Activated CD8-positive, alpha-beta memory T cell treated with anti-CD3 and anti-CD28 coated beads, Interleukin-2, amount 50 U/mL, for 1 hour (primary cell): ENCODE data around the gene ST3GAL6.

Experiments
- DNase-seq: peaks from one replicate; pipeline ENCODE4 v3.0.0-alpha.2; 2020; ENCODE audit errors: extremely low read depth

Gene ST3GAL6

GRCh38 chr3:98777286-98777685 is 14.1 kb downstream of the ST3GAL6 start:
- no peak for DNase-seq

- DNase-seq, result no peak
Measured at GRCh38 chr3:98777801-98778220, 14.7 kb downstream of the ST3GAL6 start.

DNA sequence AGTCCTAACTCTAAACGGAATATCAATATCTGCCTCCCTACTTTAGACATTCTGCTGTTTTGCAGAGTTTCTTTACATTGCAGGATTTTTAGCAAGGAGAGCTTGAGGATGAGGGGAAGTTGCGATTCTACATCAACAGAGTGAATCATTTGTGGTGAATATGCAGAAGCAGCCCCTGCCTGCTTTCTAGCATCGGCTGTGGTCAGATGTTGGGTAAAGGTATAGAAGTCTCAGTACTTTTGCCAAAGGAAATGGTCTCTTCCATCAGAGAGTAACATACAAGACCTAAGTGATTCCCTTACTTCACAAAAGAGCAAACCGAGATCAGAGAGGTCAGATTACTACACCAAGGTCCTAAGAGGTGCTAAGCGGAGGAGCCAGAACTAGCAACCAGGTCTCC is 15.2 kb downstream of the ST3GAL6 start:
- no peak for DNase-seq

DNA sequence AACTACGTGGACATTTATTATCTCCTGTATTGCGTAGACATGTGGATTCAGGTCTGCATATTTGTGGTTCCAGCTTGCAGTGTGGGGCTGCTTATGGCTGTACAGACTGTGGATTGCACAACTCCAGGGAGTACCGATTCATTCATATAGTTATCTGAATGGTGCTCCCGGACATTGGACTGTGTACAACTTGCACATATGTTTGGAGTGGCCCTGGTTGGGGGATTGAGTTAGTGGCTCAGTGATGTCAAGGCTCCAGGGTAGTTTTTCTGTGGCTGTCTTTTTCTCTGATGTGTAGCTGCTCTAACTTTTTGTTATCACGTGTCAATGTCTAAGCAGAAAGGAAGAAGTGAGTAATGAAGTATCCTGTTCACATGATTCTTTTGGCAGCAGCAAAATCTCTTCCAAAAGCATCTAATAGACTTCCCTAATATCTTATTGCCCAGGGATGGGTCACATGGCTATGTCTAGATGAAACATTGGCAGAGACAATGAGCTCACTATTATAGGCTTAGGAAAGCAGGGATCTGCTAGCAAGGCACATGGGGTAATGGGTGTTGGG is 15.8 kb downstream of the ST3GAL6 start:
- no peak for DNase-seq

- DNase-seq, result no peak
Measured at GRCh38 chr3:98779541-98780335, 16.6 kb downstream of the ST3GAL6 start.

GRCh38 chr3:98780343-98780742 is 17.2 kb downstream of the ST3GAL6 start:
- no peak for DNase-seq

DNA sequence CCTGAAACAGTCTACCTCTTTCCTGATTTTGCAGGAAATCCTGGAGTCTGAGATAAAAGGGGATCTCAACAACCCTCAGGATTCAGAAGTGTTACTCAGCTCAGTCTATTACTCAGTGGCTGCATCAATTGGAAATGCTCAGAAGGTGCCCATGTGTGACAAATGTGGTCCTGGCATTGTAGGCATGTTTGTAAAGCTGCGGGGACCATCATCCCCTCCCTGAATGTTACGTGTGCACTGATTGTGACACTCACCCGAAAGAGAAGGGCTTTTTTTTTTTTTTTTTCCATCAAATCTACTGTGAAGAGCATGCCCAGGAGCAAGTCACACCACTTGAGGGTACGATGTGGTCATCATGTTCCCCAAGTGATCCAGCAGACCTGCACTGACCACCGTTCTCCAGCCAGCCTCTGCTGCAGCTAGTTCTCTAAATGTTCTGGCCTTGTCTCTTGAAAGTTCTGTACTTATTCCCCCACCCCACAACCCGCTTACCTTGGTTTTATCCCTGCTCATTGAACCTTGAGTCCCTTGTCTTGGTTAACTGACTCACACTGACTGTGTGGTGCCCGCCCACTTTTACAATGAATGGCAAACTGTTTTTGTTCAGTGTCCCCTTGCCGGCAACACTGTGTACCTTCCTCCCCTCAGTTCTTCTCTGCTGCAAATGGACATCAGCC is 19.8 kb downstream of the ST3GAL6 start:
- DNase-seq, result no peak

DNA sequence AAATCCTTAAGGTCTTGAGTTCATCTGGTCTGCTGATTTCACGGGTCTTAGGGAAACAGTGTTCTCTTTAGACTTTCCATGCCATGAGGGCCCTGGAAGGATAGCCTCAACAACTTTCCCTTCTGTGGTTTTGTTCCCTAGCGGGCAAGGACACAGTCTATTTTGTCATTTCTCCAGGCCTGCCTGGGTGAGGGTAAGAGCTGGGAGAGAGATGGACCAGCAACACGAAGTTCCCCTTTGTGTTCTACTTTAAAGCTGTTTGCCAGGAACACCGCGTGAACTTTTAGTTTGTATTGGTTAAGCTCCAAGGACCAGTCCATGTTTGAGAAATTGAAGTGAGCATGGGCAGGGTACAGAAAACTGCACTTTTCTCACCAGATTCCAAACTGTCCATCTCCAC is 20.9 kb downstream of the ST3GAL6 start:
- no peak for DNase-seq

DNA sequence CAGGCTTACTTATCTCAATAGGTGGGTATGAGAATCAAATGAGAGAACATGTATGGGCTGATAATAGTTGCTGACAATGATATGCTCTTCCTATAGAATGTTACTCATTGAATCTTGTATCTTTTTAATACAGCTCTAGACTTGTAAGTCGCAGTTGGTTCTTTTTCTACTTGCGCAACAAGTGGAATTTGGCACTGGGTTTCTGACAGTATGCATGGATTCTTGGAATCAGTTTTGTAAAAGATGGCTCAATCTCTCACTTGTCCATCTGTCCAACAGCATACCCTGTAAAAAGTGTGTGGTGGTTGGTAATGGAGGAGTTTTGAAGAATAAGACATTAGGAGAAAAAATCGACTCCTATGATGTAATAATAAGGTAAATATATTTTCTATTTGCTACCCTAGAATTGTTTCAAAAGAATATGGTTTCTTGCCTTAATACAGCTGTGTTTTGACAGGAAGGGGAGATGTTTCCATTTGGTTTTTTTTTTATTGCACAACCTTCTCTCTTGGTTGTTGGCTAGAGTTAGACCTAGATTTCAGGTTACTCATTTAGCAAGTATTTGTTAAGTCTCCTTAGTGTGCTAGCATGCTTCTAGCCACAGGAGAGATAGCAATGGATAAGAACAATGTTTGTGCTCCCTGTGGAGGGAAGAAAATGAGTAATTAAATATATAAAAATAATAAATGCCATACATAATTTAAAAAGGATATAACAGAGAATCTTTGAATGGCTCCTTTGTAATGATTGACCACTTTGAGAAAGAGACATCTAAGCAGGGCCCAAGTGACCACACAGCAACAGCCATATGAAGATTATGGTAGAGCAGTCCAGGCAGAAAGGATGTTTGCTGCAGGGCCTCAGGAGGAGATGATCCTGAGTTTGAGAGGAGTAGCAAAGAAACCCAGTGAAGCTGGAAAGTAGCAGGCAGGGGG is 21.8 kb downstream of the ST3GAL6 start:
- DNase-seq, result no peak

DNA sequence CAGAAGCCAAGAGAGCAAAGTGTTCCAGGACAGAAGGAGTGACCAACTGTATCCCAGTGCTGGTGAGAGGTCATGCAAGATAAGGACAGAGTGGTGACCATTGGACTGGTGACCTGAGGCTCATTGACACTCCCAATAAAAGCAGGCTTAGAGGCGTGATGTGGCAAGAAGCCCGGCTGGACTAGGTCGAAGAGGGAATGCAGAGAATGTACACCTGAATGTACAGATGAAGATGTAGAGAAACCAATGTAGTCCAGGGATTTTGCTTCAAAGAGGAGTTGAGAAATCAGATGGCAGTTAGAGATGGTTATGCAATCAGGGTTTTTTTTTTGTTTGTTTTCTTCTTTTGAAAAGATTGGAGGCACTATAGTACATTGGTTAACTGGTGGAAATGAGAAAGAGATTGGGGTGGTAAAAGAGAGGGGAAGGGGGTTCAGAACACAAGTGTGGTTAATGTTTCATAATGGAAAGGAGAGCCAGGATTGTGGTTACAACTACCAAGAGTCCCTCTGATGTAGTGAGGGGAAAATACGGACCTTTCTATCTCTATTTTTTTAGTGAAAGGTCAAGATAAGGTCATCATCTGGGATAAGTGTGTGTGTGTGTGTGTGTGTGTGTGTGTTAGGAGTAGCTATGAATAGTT is 23.3 kb downstream of the ST3GAL6 start:
- no peak for DNase-seq

DNA sequence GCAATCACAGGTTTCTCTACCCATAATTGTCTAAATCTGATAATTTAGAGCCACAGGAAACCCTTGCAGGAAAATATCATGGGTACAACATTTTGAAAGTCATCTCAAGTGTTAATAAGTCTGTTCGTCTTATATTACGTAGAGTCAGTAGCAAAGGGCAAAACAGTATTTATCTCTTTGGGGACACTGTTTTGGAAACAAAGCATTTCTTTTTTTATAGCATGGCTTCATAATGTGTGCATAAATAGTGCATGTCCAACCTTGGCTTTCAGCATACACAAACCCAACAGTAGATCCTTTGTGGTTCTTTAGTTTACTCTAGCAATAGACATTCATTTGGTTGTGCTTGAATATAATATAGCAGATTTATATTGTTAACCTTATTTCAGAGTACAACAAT is 24.0 kb downstream of the ST3GAL6 start:
- no peak for DNase-seq

GRCh38 chr3:98788651-98789050 is 25.5 kb downstream of the ST3GAL6 start:
- no peak for DNase-seq

GRCh38 chr3:98791341-98792325 is 28.5 kb downstream of the ST3GAL6 start:
- no peak for DNase-seq

DNA sequence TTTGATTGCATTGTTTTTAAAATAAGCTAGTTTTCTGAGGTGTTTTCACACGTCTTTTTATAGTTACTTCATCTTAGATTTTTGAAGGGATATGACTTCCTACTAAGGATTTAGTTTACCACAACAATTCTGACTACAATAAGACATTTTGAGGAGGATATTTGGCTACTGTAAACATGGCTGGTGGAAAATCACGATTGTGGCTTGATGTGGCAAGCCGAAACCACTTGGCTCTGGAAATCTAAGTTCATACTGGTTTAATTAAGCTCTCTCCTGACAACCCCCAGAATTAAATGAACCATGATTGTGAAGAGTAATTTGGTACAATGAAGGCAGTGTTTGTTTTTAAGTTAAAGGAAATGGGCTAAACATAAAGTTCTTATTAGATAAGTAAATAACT is 30.8 kb downstream of the ST3GAL6 start:
- no peak for DNase-seq

GRCh38 chr3:98796334-98796733 is 33.2 kb downstream of the ST3GAL6 start:
- no peak for DNase-seq

- DNase-seq, result no peak
Measured at GRCh38 chr3:98797905-98798304, 34.8 kb downstream of the ST3GAL6 start.

- DNase-seq, result no peak
Measured at GRCh38 chr3:98798820-98799219, 35.7 kb downstream of the ST3GAL6 start.

DNA sequence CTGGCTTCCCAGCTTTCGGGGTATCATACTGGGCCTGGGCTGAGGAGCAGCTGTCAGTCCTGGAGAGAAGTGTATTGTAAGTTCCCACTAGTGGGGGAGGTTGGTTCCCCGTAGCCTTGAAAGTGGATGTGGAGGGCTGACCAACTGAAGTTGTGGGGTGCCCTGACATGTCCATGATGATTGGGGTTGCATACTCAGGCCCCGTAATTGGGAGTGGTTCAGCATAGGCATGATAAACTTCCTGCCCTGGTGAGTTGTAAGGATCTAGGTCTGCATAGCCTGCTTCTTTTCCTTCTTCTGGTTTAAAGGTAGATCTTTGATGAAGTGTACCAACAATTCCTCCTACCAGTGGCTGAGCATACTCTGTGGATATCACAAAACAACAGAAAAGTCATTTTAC is 36.3 kb downstream of the ST3GAL6 start:
- DNase-seq, result no peak

DNA sequence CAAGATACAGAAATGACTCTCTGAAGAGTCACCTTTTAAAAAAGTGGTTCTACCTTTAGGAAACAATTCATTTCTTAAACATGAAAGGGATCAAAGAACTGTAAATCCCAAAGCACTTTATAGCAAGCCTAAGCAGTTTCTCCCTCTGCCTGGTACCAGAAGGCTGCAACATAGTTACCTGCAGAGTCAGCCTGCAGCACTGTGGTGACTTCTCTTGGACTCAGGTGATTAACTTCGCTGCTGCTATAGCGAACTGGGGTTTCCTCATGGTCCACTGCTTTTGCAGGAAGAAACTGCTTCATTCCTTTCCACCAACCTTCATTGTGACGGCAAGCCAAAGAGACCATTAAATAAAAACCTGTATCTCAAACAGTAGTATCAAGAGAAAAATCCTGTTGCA is 37.3 kb downstream of the ST3GAL6 start:
- no peak for DNase-seq

- no peak for DNase-seq
Measured at GRCh38 chr3:98801043-98801747, 38.1 kb downstream of the ST3GAL6 start.
